HG03097 (cell line): ENCODE data around the gene ADCY5.

Source experiments
- ATAC-seq: cut with Tn5 transposase; IDR thresholded peaks from one replicate; pipeline ENCODE4 v1.9.1; 2021; ENCODE audit not compliant: unreplicated experiment, low FRiP score

Gene ADCY5

GRCh38 chr3:123292321-123293310 is 156.3 kb downstream of the ADCY5 start:
- ATAC-seq, result no peak

GRCh38 chr3:123291404-123291803 is 157.5 kb downstream of the ADCY5 start:
- ATAC-seq, result no peak

- no peak for ATAC-seq
These were observed 157.9 kb downstream of the ADCY5 start for GRCh38 chr3:123290962-123291361.

GRCh38 chr3:123290107-123290930 is 158.6 kb downstream of the ADCY5 start:
- ATAC-seq, result no peak

GRCh38 chr3:123289391-123290106 is 159.3 kb downstream of the ADCY5 start:
- no peak for ATAC-seq

GRCh38 chr3:123287962-123288302 is 161.0 kb downstream of the ADCY5 start:
- ATAC-seq, result no peak

- no peak for ATAC-seq
These were observed 161.6 kb downstream of the ADCY5 start for GRCh38 chr3:123287051-123287961.

DNA sequence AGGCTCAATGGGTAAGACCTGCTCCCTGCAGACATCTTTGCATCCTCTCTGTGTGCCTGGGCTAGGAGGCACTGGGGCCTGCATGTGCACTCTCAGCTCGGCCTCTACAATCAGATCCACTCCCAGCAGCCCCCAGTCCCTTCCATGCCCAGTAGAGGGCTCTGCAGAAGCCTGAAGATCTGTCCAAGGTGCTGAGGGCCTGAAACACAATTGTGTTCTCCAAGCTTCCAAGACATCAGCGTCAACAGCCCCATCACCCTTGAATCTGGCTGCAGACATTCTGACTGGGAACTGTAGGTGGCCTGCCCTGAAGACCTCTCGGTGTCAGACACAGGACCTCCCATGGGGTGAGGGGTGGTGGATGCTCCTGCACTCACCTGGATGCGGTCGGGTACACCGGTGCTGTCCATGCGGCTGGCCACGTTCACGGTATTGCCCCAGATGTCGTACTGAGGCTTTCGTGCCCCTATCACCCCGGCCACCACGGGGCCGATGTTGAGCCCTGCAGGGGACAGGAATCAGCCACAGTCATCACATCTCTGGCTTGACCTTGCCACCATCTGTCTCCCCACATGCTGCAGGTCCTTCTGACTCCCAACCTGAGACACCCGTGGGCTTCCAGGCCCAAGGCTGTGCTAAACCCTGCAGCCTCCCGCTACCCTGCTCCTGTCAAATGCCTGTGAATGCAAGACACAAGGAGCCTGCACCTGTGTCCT is 162.4 kb downstream of the ADCY5 start:
- no peak for ATAC-seq

DNA sequence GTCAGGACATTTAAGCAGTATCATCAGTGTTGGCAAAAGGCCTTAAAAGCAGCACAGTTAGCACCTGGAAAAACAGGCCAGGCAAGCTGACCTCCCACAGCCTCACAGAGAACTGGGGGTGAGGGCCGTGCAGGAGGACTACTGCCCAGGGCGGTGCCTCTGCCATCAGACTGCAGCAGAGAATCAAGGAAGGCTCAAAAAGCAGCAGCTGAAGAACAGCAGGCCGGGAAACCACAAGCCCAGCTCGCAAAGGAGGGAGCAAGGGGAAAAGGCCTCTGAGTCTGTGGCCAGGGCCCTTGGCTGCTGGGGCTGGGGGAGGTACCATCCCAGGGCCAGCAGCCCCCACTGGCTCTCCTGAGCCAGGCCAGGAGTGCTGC is 163.0 kb downstream of the ADCY5 start:
- ATAC-seq, result no peak

DNA sequence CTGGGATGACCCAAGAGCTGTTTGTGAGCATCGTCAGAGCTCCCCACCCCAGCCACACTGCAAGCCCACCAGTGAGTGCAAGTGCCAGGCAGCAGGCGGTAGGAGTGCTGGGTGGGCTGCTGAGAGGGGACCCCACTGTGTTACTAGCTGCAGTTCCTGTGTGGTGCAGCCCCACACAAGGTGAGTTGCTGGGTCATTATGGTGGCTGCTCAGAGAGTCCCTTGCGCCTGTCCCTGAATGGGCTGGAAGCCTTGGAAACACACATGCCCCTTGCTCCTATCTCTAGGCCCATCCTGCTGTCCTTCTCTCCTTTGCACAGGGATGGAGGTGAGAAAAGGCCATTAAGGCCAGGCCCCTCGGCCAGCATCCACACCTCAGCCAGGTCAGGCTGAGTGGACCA is 163.4 kb downstream of the ADCY5 start:
- ATAC-seq, result no peak

DNA sequence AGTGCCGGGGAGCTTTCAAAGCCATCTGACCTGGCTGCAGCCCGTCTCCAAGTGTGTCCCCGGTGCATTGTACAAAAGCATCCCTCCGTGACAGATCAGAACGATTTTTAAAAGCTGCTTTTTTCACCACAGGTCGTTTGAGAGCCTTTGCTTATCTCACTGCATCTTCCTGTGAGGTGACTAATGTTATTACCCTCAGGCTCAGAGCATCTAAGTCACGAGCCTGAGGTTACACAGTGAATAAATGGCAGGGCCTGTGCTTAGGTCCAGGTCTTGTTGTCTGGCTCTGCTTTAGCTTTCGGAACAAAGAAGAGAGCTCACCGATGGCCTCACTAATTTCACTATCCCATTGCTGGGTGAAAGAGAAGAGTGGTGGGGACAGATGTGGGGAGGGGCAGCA is 163.8 kb downstream of the ADCY5 start:
- ATAC-seq, result no peak

GRCh38 chr3:123284399-123285010 is 164.4 kb downstream of the ADCY5 start:
- no peak for ATAC-seq

DNA sequence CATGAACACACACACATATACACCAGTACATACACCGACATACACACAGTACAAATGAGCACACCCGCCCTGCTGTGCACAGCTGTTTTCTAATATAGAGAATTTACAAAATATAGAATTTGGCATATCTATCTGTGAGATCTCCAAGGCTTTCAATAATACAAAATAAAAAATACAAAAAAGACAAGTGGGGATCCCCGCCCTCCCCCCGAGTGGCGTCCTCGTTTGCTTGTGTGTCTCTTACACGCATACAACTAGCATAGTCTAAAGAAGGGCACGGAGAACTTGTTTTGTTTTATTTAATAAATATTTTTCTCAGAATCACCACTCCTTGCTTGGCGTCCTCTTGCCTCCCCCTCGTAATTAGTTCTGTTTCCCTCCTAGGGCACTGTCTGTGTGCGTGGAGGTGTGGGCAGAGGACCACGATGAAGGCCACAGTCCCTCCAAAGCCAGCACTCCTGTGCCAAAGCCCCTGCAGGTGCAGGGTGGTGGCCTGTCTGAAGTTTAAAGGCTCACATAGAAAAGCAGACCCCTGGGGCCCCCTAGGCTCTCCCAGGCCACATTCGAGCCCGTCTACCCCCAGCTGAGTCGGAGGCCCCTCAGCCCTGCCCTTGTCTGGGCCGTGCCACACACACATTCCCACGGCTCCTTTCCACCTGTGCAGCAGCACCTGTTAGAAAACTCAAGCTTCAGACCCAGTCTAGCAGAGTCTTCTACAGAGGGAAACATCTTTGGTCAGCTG is 165.1 kb downstream of the ADCY5 start:
- no peak for ATAC-seq

- no peak for ATAC-seq
These were observed 165.8 kb downstream of the ADCY5 start for GRCh38 chr3:123283074-123283473.

- no peak for ATAC-seq
These were observed 166.4 kb downstream of the ADCY5 start for GRCh38 chr3:123282461-123282860.

GRCh38 chr3:123281929-123282328 is 167.0 kb downstream of the ADCY5 start:
- no peak for ATAC-seq

DNA sequence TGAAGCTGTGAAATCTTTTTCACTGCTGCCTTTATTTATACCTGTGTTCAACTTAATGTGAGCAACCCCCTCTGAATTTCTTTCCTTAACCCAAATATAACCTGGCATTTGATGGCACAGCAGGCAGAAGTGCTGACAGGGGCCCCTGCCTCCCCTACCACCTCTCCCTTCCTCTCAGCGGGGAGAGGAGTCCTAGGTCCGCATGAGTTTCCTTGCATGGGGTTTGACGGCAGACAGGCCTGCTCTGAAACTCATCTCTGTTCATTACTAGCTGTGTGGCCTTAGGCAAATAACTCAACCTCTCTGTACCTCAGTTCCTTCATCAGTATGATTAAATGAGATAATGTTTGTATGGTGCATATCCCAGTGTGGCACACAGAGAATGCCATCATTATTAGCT is 167.5 kb downstream of the ADCY5 start:
- ATAC-seq, result no peak

DNA sequence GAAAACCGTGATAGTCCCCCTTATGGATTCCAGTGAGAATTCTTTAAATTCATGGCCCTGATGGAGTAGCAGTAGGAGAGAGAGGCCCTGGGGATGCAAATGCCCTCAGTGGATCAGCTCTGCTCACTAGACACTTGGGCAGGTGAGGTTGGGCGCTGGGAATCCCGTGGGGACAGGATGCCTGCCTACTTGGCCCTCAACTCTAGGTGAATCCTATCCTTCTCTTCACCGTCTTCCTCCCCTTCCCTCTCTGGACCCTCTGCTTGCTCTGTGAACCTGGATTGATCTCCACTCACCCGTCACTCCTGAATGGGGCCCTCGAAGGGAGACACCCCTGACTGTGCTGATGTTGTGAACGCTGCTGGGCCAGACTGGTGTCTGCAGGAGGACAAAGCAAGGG is 169.8 kb downstream of the ADCY5 start:
- no peak for ATAC-seq
